IPS-18a (cell line): ENCODE data around the gene PGAP3.
"Not testable (repeated sequence)": the region's sequence is repeated elsewhere in the genome, so short reads cannot be mapped to it uniquely, and the experiment has no call there.

Experiments used
- H3K27ac ChIP-seq: one replicate; pipeline ENCODE4 v1.5.1; 2013; ENCODE audit warnings: low read length
- H3K27me3 ChIP-seq: one replicate; pipeline ENCODE4 v1.6.1; 2013; ENCODE audit warnings: mild to moderate bottlenecking, low read length; ENCODE audit not compliant: control insufficient read depth, insufficient read depth
- H3K36me3 ChIP-seq: one replicate; pipeline ENCODE4 v1.6.1; 2013; ENCODE audit warnings: low read depth, low read length; ENCODE audit not compliant: control insufficient read depth
- H3K4me1 ChIP-seq: one replicate; pipeline ENCODE4 v1.6.1; 2013; ENCODE audit warnings: low read depth, low read length; ENCODE audit not compliant: control insufficient read depth
- H3K4me3 ChIP-seq: one replicate; pipeline ENCODE4 v1.5.1; 2013; ENCODE audit warnings: low read length
- H3K9ac ChIP-seq: one replicate; pipeline ENCODE4 v1.6.1; 2013; ENCODE audit warnings: mild to moderate bottlenecking, low read length, moderate library complexity
- H3K9me3 ChIP-seq: one replicate; pipeline ENCODE4 v1.6.1; 2013; ENCODE audit warnings: low read depth, low read length; ENCODE audit not compliant: control insufficient read depth

The PGAP3 gene

GRCh38 chr17:39701012-39701783 is 13.3 kb upstream of the PGAP3 start:
- Histone ChIP-seq H3K4me1 (peaks cover 54% of the 10 kb centered on the region), H3K9me3 (no peaks in the 10 kb centered on the region), H3K36me3 (no peaks in the 10 kb centered on the region), H3K27ac (peak overlapping the region; percentile 22), H3K9ac (peak overlapping the region; percentile 76), H3K27me3 (no peaks in the 10 kb centered on the region), H3K4me3 (peak overlapping the region; percentile 91)

GRCh38 chr17:39700148-39700987 is 12.5 kb upstream of the PGAP3 start:
- peaks cover 54% of the 10 kb centered on the region for H3K4me1 ChIP-seq
- no peaks in the 10 kb centered on the region for H3K36me3 ChIP-seq
- H3K27ac ChIP-seq: peak overlapping the region; percentile 56
- no peaks in the 10 kb centered on the region for H3K9me3 ChIP-seq
- H3K27me3 ChIP-seq: no peaks in the 10 kb centered on the region
- H3K4me3 ChIP-seq: peak overlapping the region; percentile 91
- H3K9ac ChIP-seq: peak overlapping the region; percentile 76

GRCh38 chr17:39699818-39700147 is 11.9 kb upstream of the PGAP3 start, which contains the start of gene ERBB2:
ERBB2 (plus strand) TSS chr17:39700064; CDS start chr17:39700239, 175 bp downstream.
- no peaks in the 10 kb centered on the region for H3K9me3 ChIP-seq
- peak within 1 kb of the TSS; percentile 91 for H3K4me3 ChIP-seq
- H3K27ac ChIP-seq: peak within 1 kb of the TSS; percentile 56
- H3K4me1 ChIP-seq: peaks cover 54% of the 10 kb centered on the region
- no peaks in the 10 kb centered on the region for H3K36me3 ChIP-seq
- peak within 1 kb of the TSS; percentile 76 for H3K9ac ChIP-seq
- no peaks in the 10 kb centered on the region for H3K27me3 ChIP-seq

GRCh38 chr17:39699157-39699817 is 11.4 kb upstream of the PGAP3 start:
- H3K9ac ChIP-seq: peak overlapping the region; percentile 76
- H3K4me3 ChIP-seq: peak overlapping the region; percentile 91

GRCh38 chr17:39697961-39698360 is 10.1 kb upstream of the PGAP3 start:
- Histone ChIP-seq H3K27me3 (no peaks in the 10 kb centered on the region), H3K9me3 (no peaks in the 10 kb centered on the region), H3K4me3 (no peak overlapping the region), H3K36me3 (no peaks in the 10 kb centered on the region), H3K27ac (no peak overlapping the region), H3K9ac (no peak overlapping the region), H3K4me1 (peaks cover 43% of the 10 kb centered on the region)

More at GRCh38 chr17:39699157-39699817, 11.4 kb upstream of the PGAP3 start:
- H3K9me3 ChIP-seq, H3K27me3 ChIP-seq, H3K36me3 ChIP-seq, H3K27ac ChIP-seq: not testable (repeated sequence)
- H3K4me1 ChIP-seq: peaks cover 54% of the 10 kb centered on the region

- Histone ChIP-seq H3K9me3 (no peaks in the 10 kb centered on the region), H3K4me3 (peak overlapping the region; percentile 6), H3K36me3 (no peaks in the 10 kb centered on the region), H3K4me1 (peaks cover 36% of the 10 kb centered on the region), H3K9ac (no peak overlapping the region), H3K27me3 (no peaks in the 10 kb centered on the region), H3K27ac (peak overlapping the region; percentile 25)
These were observed 8.9 kb upstream of the PGAP3 start for GRCh38 chr17:39696731-39697130.

GRCh38 chr17:39695089-39695474 is 7.2 kb upstream of the PGAP3 start:
- Histone ChIP-seq H3K9me3 (no peaks in the 10 kb centered on the region), H3K9ac (no peak overlapping the region), H3K27me3 (no peaks in the 10 kb centered on the region), H3K27ac (peak overlapping the region; percentile 66), H3K36me3 (no peaks in the 10 kb centered on the region), H3K4me3 (no peak overlapping the region), H3K4me1 (peaks cover 34% of the 10 kb centered on the region)

GRCh38 chr17:39694593-39694992 is 6.7 kb upstream of the PGAP3 start:
- Histone ChIP-seq H3K4me3 (no peak overlapping the region), H3K4me1 (peaks cover 35% of the 10 kb centered on the region), H3K27ac (no peak overlapping the region)

GRCh38 chr17:39688945-39689344 is 1.1 kb upstream of the PGAP3 start:
- H3K36me3 ChIP-seq: peaks cover 7% of the 10 kb centered on the region
- H3K4me1 ChIP-seq: peaks cover 19% of the 10 kb centered on the region
- peak overlapping the region; percentile 86 for H3K9ac ChIP-seq
- H3K9me3 ChIP-seq: no peaks in the 10 kb centered on the region
- peak overlapping the region; percentile 89 for H3K4me3 ChIP-seq
- peak overlapping the region; percentile 96 for H3K27ac ChIP-seq
- no peaks in the 10 kb centered on the region for H3K27me3 ChIP-seq

More at GRCh38 chr17:39694593-39694992, 6.7 kb upstream of the PGAP3 start:
- Histone ChIP-seq H3K9me3 (no peaks in the 10 kb centered on the region), H3K27me3 (no peaks in the 10 kb centered on the region), H3K9ac (no peak overlapping the region), H3K36me3 (no peaks in the 10 kb centered on the region)

GRCh38 chr17:39688475-39688835 is 598 bp upstream of the PGAP3 start:
- peaks cover 19% of the 10 kb centered on the region for H3K4me1 ChIP-seq
- H3K4me3 ChIP-seq: peak overlapping the region; percentile 89
- H3K9me3 ChIP-seq: no peaks in the 10 kb centered on the region
- no peaks in the 10 kb centered on the region for H3K27me3 ChIP-seq
- peaks cover 7% of the 10 kb centered on the region for H3K36me3 ChIP-seq
- peak overlapping the region; percentile 86 for H3K9ac ChIP-seq
- peak overlapping the region; percentile 96 for H3K27ac ChIP-seq

- Histone ChIP-seq H3K36me3 (peaks cover 7% of the 10 kb centered on the region), H3K9me3 (no peaks in the 10 kb centered on the region), H3K27ac (peak overlapping the region; percentile 18), H3K9ac (peak overlapping the region; percentile 86), H3K4me3 (peak overlapping the region; percentile 89), H3K27me3 (no peaks in the 10 kb centered on the region), H3K4me1 (peaks cover 19% of the 10 kb centered on the region)
These were observed 734 bp downstream of the PGAP3 start for GRCh38 chr17:39687101-39687545.
